HCT116 (cell line): Measurements from ENCODE around the gene NPPB. TPM values are rescaled to one million over a fixed set of nuclear protein-coding genes. Genes with fewer than 3 reads are reported as not detected.

Experiments used
- ATAC-seq: fragments of 200-7000 bp; cut with Tn5 transposase; 2 replicates; pipeline ENCODE4 v1.9.1; 2020; ENCODE audit warnings: mild to moderate bottlenecking, moderate library complexity
- BruUV-seq: library from RNA; stranded (reverse); fragments of 400-500 nt; replicated peaks from 2 replicates; lab custom pipeline; 2021; lab: Mats Ljungman, UMichigan
- CTCF ChIA-PET: fragments of 300-600 bp; sonication (Branson Sonifier 250); formaldehyde crosslinking; loops from one replicate; lab custom pipeline; 2021; ENCODE audit warnings: antibody characterized with exemption; lab: Charles Lee
- POLR2A ChIA-PET: fragments of 300-600, 350-600 bp; sonication (Branson Sonifier 250); formaldehyde crosslinking; loops from one replicate; lab custom pipeline; 2021; ENCODE audit warnings: antibody characterized with exemption; lab: Charles Lee
- RAD21 ChIA-PET, 2 experiments: fragments of 300-600 bp; sonication (Branson Sonifier 250); formaldehyde crosslinking; loops; one replicate each; lab custom pipeline; 2023; ENCODE audit warnings: low total read pairs in 2 of 2; ENCODE audit not compliant: uncharacterized antibody in 2 of 2, unreplicated experiment in 2 of 2, low non-redundant PET in 1 of 2; lab: Charles Lee
- DNase-seq: peaks from one replicate; pipeline ENCODE4 v3.0.0-alpha.2; 2010; ENCODE audit warnings: low read depth, low spot score
- H2AFZ ChIP-seq: fragments of 200-600 bp; shearing (Covaris generic), sonication (generic); 2 replicates; pipeline ENCODE4 v1.6.1; 2017; ENCODE audit warnings: low read depth, mixed run types, mixed read lengths, antibody characterized with exemption, low read length; ENCODE audit not compliant: poor library complexity, severe bottlenecking
- H3K27ac ChIP-seq: 2 replicates; pipeline ENCODE4 v1.5.1; 2012; ENCODE audit warnings: low read depth, low read length
- H3K27me3 ChIP-seq: fragments of 200-600 bp; sonication (generic); 2 replicates; pipeline ENCODE4 v1.6.1; 2016; ENCODE audit warnings: mixed run types, low read length, mixed read lengths; ENCODE audit not compliant: insufficient read depth
- H3K36me3 ChIP-seq, 2 experiments: fragments of 200-500 bp in 1 of 2; fragments of 200-600 bp in 1 of 2; sonication (Bioruptor generic) in 1 of 2; sonication (generic) in 1 of 2; 2 replicates each; pipeline versions ENCODE4 v1.5.1 to v1.6.1; 2014 to 2016; ENCODE audit warnings: low read length in 2 of 2, inconsistent platforms in 1 of 2, mixed read lengths in 1 of 2, mixed run types in 1 of 2; ENCODE audit not compliant: insufficient read depth in 2 of 2, control insufficient read depth in 1 of 2
- H3K4me1 ChIP-seq, 2 experiments: fragments of 200-600 bp in 1 of 2; sonication (generic) in 1 of 2; 2 replicates each; pipeline versions ENCODE4 v1.5.1 to v1.6.1; 2012 to 2017; ENCODE audit warnings: low read length in 2 of 2, inconsistent platforms in 1 of 2, mild to moderate bottlenecking in 1 of 2, mixed read lengths in 1 of 2, mixed run types in 1 of 2, moderate library complexity in 1 of 2; ENCODE audit not compliant: insufficient read depth in 2 of 2, control insufficient read depth in 1 of 2
- H3K4me2 ChIP-seq: fragments of 200-600 bp; sonication (generic); 2 replicates; pipeline ENCODE4 v1.6.1; 2017; ENCODE audit warnings: mixed run types, low read length, mixed read lengths
- H3K4me3 ChIP-seq, 2 experiments: fragments of 200-600 bp in 1 of 2; sonication (generic) in 1 of 2; replicated peaks in 1 of 2; 2 replicates each; pipeline ENCODE4 v1.5.1; 2011 to 2016; ENCODE audit warnings: low read length in 2 of 2, control low read depth in 1 of 2, low read depth in 1 of 2, mild to moderate bottlenecking in 1 of 2, mixed read lengths in 1 of 2, mixed run types in 1 of 2
- H3K79me2 ChIP-seq: fragments of 200-600 bp; sonication (generic); 2 replicates; pipeline ENCODE4 v1.6.1; 2017; ENCODE audit warnings: mild to moderate bottlenecking, mixed run types, low read length, moderate library complexity, mixed read lengths; ENCODE audit not compliant: insufficient read depth
- H3K9ac ChIP-seq: fragments of 200-600 bp; sonication (generic); 2 replicates; pipeline ENCODE4 v1.6.1; 2016; ENCODE audit warnings: low read length, mixed read lengths
- H3K9me2 ChIP-seq: fragments of 200-600 bp; sonication (generic), shearing (Covaris generic); 2 replicates; pipeline ENCODE4 v1.6.1; 2017; ENCODE audit warnings: mixed run types, mild to moderate bottlenecking, moderate library complexity; ENCODE audit not compliant: insufficient read depth
- H3K9me3 ChIP-seq, 2 experiments: fragments of 200-500 bp in 1 of 2; fragments of 200-600 bp in 1 of 2; sonication (Bioruptor generic) in 1 of 2; sonication (generic) in 1 of 2; 2 replicates each; pipeline ENCODE4 v1.6.1; 2014 to 2017; ENCODE audit warnings: low read length in 2 of 2, mixed read lengths in 2 of 2, inconsistent platforms in 1 of 2, low read depth in 1 of 2, mild to moderate bottlenecking in 1 of 2, mixed run types in 1 of 2, moderate library complexity in 1 of 2; ENCODE audit not compliant: control insufficient read depth in 1 of 2, insufficient read depth in 1 of 2
- H4K20me1 ChIP-seq: fragments of 200-600 bp; sonication (generic), shearing (Covaris generic); 2 replicates; pipeline ENCODE4 v1.6.1; 2017; ENCODE audit warnings: mixed run types, mild to moderate bottlenecking, moderate library complexity; ENCODE audit not compliant: insufficient read depth
- EGR1 ChIP-seq: IDR thresholded peaks from 2 replicates; pipeline ENCODE4 v1.6.1; 2012; ENCODE audit warnings: low read depth
- ELF1 ChIP-seq: IDR thresholded peaks from 2 replicates; pipeline ENCODE4 v1.6.1; 2012; ENCODE audit warnings: low read depth, borderline replicate concordance
- FOSL1 ChIP-seq: IDR thresholded peaks from 2 replicates; pipeline ENCODE4 v1.6.1; 2012; ENCODE audit warnings: low read depth
- POLR2AphosphoS5 ChIP-seq: IDR thresholded peaks from 2 replicates; pipeline ENCODE4 v1.6.1; 2011; ENCODE audit warnings: mild to moderate bottlenecking, low read depth, low read length, moderate library complexity
- SP1 ChIP-seq: IDR thresholded peaks from 2 replicates; pipeline ENCODE4 v1.6.1; 2012; ENCODE audit warnings: low read depth
- TCF7L2 ChIP-seq: IDR thresholded peaks from 2 replicates; pipeline ENCODE4 v1.7.0; 2011; ENCODE audit warnings: borderline replicate concordance, inconsistent platforms; ENCODE audit not compliant: insufficient read depth, insufficient read length; ENCODE audit errors: extremely low read depth
- ZNF274 ChIP-seq: fragments of 200-500 bp; sonication (Bioruptor generic); IDR thresholded peaks from 2 replicates; pipeline ENCODE4 v1.6.1; 2014; ENCODE audit warnings: mild to moderate bottlenecking, low read depth, low read length, inconsistent platforms
- intact Hi-C: fragments of 100-400 bp; cut with micrococcal nuclease; formaldehyde crosslinking; loops from 2 replicates; pipeline ENCODE4 v1.10.0; 2022
- total RNA-seq: library from RNA; stranded (reverse); gene quantifications from one replicate; pipeline ENCODE4 v1.2.1, GENCODE V29; 2021; ENCODE audit not compliant: unreplicated experiment
- TF ChIP-seq, protein P1 (sequence below): IDR thresholded peaks from 2 replicates; pipeline ENCODE4 v1.6.1; 2012
- TF ChIP-seq, protein P2 (sequence below): IDR thresholded peaks from 2 replicates; pipeline ENCODE4 v1.6.1; 2012

Gene NPPB
- total RNA-seq, 1 experiment from 2014 or later: not detected

DNA sequence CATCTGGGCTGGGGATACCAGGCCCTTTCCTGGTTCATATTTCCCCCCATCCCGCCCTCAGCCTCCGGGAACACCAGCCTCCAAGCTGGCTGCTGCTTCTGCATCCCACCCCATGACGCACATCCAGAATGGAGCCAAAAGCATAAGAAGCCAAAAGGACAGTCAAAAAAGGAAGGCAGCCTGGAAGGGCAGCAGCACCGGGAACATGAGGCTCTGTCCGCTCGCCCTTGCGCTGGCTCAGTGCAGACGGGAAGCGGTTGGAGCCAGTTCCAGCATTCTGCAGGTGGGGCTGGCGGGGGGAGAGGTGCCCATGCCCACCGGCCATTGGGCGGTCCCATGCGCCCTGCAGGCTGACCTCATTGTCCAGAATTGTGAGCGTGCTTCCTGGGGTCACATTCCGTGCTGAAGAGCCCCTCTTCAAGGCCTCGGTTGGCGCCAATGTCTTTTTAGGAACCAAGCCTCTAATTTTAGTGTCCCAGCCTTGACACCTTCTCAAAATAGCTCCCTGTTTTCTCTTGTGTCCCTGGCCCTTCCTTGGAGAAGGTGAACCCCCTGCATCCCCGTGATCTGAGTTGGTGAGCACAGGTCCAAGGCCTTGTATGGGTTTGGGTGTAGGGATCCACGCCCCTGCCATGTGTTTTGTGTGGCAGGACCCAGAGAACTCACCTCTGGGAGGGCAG, 28.4 kb upstream of the NPPB start (continued):
- no peak for TF ChIP-seq ZNF274
- no peak for TF ChIP-seq ELF1
- no peak for TF ChIP-seq EGR1
- no peak for TF ChIP-seq SP1
- TF ChIP-seq, protein P1, sequence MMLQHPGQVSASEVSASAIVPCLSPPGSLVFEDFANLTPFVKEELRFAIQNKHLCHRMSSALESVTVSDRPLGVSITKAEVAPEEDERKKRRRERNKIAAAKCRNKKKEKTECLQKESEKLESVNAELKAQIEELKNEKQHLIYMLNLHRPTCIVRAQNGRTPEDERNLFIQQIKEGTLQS: no peak
- TF ChIP-seq, protein P2, sequence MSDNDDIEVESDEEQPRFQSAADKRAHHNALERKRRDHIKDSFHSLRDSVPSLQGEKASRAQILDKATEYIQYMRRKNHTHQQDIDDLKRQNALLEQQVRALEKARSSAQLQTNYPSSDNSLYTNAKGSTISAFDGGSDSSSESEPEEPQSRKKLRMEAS: no peak
- no peak for TF ChIP-seq POLR2AphosphoS5

DNA sequence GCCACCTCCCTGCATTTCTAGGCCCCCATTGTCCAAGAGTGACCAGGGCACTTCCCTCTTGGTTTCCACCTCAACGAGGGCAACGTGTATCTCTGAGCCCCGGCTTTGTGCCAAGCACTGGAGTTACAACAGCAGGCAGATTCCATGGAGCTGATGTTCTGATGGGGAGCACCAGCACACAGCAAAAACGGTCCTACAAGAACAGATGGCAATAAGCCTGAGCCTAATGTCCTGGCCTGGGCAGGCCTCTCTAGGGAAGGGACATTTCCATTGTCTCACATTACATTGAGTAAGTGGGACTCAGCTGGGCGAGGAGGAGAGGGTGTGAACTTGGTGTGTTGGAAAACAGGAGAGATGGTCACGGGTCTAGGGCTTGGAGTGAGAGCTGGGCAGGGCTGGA, 27.2 kb upstream of the NPPB start:
- intact Hi-C loops: no loop called here
- TF ChIP-seq TCF7L2 (no peak), FOSL1 (no peak)
- H3K9ac ChIP-seq: no peak overlapping the region
- no peaks in the 10 kb centered on the region for H3K9me3 ChIP-seq
- no peaks in the 10 kb centered on the region for H4K20me1 ChIP-seq
- H3K4me2 ChIP-seq: no peak overlapping the region
- POLR2A ChIA-PET: no interaction called here
- H3K4me3 ChIP-seq: no peak overlapping the region
- no peaks in the 10 kb centered on the region for H3K27me3 ChIP-seq
- ATAC-seq (no peak), DNase-seq (no peak)
- CTCF ChIA-PET: no interaction called here
- no peaks in the 10 kb centered on the region for H3K36me3 ChIP-seq
- H3K79me2 ChIP-seq: no peaks in the 10 kb centered on the region
- H3K27ac ChIP-seq: no peak overlapping the region
- RAD21 ChIA-PET: no interaction called here
- H3K4me1 ChIP-seq: peaks cover 0 to 6% of the 10 kb centered on the region in 2 experiments; a peak in 1 of 4 replicates
- no TSS peak for BruUV-seq
- H3K9me2 ChIP-seq: no peaks in the 10 kb centered on the region
- no peak overlapping the region for H2AFZ ChIP-seq
